AG10803 (cell line): ENCODE measurements around the gene WDR83.
"Not testable (repeated sequence)": the region's sequence is repeated elsewhere in the genome, so short reads cannot be mapped to it uniquely, and the experiment has no call there.

ENCODE experiments used
- DNase-seq: peaks from one replicate; pipeline ENCODE4 v3.0.0; 2010; ENCODE audit warnings: low read depth
- H3K4me3 ChIP-seq: 2 replicates; pipeline ENCODE4 v1.5.1; 2011; ENCODE audit warnings: mild to moderate bottlenecking, low read length, control low read depth
- CTCF ChIP-seq: conservative IDR thresholded peaks from 2 replicates; pipeline ENCODE4 v1.5.1; 2011; ENCODE audit warnings: mild to moderate bottlenecking, low read length, control low read depth, inconsistent platforms

The WDR83 gene

GRCh38 chr19:12629215-12629614 lies 37.4 kb upstream of the WDR83 start:
- no peak for DNase-seq
- TF ChIP-seq CTCF, result no peak
- no peak overlapping the region for H3K4me3 ChIP-seq

- H3K4me3 ChIP-seq, result no peak overlapping the region
- no peak for TF ChIP-seq CTCF
- DNase-seq, result no peak
Observed at GRCh38 chr19:12636631-12637030, 30.0 kb upstream of the WDR83 start.

GRCh38 chr19:12638611-12639182 lies 27.9 kb upstream of the WDR83 start:
- no peak for TF ChIP-seq CTCF
- H3K4me3 ChIP-seq, result no peak overlapping the region
- DNase-seq, result no peak

GRCh38 chr19:12639901-12640613 lies 26.6 kb upstream of the WDR83 start:
- H3K4me3 ChIP-seq, result peak overlapping the region; percentile 43
- TF ChIP-seq CTCF, result peak; percentile 73
- DNase-seq, result peak; percentile 80

- no peak for TF ChIP-seq CTCF
- H3K4me3 ChIP-seq, result no peak overlapping the region
- no peak for DNase-seq
Observed at GRCh38 chr19:12641456-12641855, 25.2 kb upstream of the WDR83 start.

GRCh38 chr19:12642506-12642905 lies 24.1 kb upstream of the WDR83 start:
- TF ChIP-seq CTCF, result no peak

GRCh38 chr19:12643716-12644115 lies 22.9 kb upstream of the WDR83 start:
- not testable (repeated sequence) for H3K4me3 ChIP-seq, DNase-seq

More at GRCh38 chr19:12642506-12642905, 24.1 kb upstream of the WDR83 start:
- DNase-seq, result no peak
- no peak overlapping the region for H3K4me3 ChIP-seq
